Loucy (cell line): ENCODE data around the gene NALCN.

Experiments
- CTCF ChIP-seq: fragments of 200-600 bp; sonication (generic); conservative IDR thresholded peaks from 2 replicates; pipeline ENCODE4 v1.5.1; 2014; ENCODE audit warnings: mild to moderate bottlenecking, antibody characterized with exemption, low read length
- EZH2phosphoT487 ChIP-seq: fragments of 200-600 bp; IDR thresholded peaks from 2 replicates; pipeline ENCODE4 v1.6.1; 2018; ENCODE audit warnings: antibody characterized with exemption, mild to moderate bottlenecking, moderate library complexity, borderline replicate concordance

GRCh38 chr13:101007245-101007644 is 409.1 kb downstream of the NALCN start:
- no peak for TF ChIP-seq CTCF
- TF ChIP-seq EZH2phosphoT487, result no peak
